Right ventricle myocardium superior (tissue), 1 donor: Measurements from ENCODE around the gene C10orf90. TPM values are rescaled to one million over a fixed set of nuclear protein-coding genes. Genes with fewer than 3 reads are reported as not detected.

Experiments
- ATAC-seq: fragments of 200-7000 bp; cut with Tn5 transposase; one replicate; pipeline ENCODE4 v1.9.1; 2020; ENCODE audit warnings: mild to moderate bottlenecking; ENCODE audit not compliant: poor library complexity
- DNase-seq: peaks from one replicate; pipeline ENCODE4 v3.0.0-alpha.2; 2020
- intact Hi-C: fragments of 100-400 bp; cut with DNase I; formaldehyde crosslinking; loops from one replicate; pipeline ENCODE4 v1.11.2; 2022
- total RNA-seq: library from RNA; stranded (reverse); fragmentation: NEBNext Ultra II Directional; extraction: Animal tissue kit (Norgen Biotek cat#: 25700); gene quantifications from one replicate; pipeline ENCODE4 v1.2.1, GENCODE V29; 2021
- donor health status: DM: no; HTN: yes; CAD: no; lungs with severe emphysema.

C10orf90 gene
- total RNA-seq, 1 donor from 2014 or later = not detected

GRCh38 chr10:126596472-126597016 lies 73.9 kb downstream of the C10orf90 start:
- intact Hi-C loops = no loop called here
- DNase-seq (no peak), ATAC-seq (no peak)

GRCh38 chr10:126595160-126595559 lies 75.3 kb downstream of the C10orf90 start:
- intact Hi-C loops = no loop called here
- DNase-seq = no peak
- no peak for ATAC-seq

- ATAC-seq (no peak), DNase-seq (no peak)
- intact Hi-C loops = no loop called here
Observed at GRCh38 chr10:126593968-126594701, 76.4 kb downstream of the C10orf90 start.

- DNase-seq (no peak), ATAC-seq (no peak)
- intact Hi-C loops = no loop called here
Observed at GRCh38 chr10:126592901-126593300, 77.6 kb downstream of the C10orf90 start.

DNA sequence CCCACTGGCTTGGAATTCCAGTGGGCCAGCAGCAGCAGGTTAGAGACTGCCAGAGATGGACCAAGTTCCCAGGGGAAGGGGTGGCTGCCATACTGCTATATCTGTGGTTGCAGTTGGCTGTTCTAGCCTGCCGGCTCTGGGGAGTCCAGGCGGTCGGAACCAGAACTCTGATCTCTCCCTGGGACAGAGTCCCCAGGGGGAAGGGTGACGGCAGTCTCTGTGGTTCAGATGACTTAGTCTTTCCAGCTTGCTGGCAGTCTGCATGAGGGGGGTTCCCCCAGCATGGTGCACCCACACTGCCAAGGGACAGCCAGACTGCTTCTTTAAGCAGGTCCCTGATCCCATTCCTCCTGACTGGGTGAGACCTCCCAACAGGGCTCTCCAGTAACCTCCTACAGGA lies 82.5 kb downstream of the C10orf90 start:
- intact Hi-C loops = no loop called here
- DNase-seq = no peak
- no peak for ATAC-seq

GRCh38 chr10:126586878-126587277 lies 83.6 kb downstream of the C10orf90 start:
- no peak for ATAC-seq
- intact Hi-C loops = no loop called here
- no peak for DNase-seq

GRCh38 chr10:126586128-126586527 lies 84.4 kb downstream of the C10orf90 start:
- intact Hi-C loops = no loop called here
- ATAC-seq = no peak
- DNase-seq = no peak

DNA sequence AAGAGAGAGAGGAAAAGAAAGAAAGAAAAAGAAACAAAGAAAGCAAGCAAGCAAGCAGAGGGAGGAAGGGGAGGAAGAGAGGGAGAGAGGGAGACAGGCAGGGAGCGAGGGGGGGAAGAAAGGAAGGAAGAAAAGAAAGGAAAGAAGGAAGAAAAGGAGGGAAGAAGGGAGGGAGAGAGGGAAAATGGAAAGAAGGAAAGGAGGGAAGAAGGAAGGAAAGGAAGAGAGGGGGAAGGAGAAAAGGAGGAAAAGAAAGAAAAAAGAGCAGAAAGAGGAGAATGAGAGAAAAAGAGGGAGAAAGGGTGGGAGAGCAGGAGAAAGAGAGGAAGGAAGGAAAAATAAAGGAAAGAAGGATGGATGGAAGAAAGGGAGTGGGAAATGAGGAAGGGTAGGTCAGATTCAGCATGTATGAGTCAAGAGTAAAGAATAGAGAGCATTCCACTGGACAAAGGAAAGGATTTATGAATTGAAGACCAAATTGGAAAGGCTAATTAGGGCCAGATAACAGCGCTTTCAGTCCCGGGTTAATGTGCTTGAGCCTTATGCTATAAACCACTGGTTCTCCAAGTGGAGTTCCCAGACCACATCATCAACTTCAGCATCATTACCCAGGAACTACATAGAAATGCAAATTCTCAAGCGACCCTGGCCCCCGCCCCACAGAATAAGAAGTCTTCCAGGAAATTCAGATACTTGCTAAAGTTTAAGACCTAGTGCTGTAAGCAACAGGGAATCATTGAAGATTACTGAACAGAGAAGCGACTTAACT lies 85.1 kb downstream of the C10orf90 start:
- intact Hi-C loops = no loop called here
- ATAC-seq = no peak
- DNase-seq = no peak

GRCh38 chr10:126584836-126585235 lies 85.7 kb downstream of the C10orf90 start:
- ATAC-seq = no peak
- intact Hi-C loops = no loop called here

GRCh38 chr10:126583552-126584200 lies 86.8 kb downstream of the C10orf90 start:
- intact Hi-C loops = no loop called here
- DNase-seq (no peak), ATAC-seq (no peak)

More at GRCh38 chr10:126584836-126585235, 85.7 kb downstream of the C10orf90 start:
- DNase-seq = no peak

DNA sequence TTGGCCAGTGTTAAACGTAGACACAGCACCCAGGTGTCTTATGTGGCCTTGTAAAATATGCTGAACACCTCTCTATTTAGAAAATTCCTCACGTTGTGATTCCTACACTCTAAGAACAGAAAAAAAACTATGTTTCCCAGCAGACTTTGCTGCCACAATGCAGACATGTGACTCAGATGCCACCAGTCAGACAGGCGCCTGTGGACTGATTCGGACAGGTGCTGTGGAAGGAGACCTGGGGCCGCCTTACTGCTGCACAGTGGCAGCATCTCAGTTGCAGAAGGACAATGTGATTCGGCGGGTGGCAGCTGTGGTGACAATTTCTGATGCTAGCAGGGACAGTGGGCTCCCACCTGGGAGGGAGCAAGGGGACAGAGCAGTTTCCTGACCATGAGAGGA lies 88.8 kb downstream of the C10orf90 start:
- DNase-seq (no peak), ATAC-seq (no peak)
- intact Hi-C loops = no loop called here

DNA sequence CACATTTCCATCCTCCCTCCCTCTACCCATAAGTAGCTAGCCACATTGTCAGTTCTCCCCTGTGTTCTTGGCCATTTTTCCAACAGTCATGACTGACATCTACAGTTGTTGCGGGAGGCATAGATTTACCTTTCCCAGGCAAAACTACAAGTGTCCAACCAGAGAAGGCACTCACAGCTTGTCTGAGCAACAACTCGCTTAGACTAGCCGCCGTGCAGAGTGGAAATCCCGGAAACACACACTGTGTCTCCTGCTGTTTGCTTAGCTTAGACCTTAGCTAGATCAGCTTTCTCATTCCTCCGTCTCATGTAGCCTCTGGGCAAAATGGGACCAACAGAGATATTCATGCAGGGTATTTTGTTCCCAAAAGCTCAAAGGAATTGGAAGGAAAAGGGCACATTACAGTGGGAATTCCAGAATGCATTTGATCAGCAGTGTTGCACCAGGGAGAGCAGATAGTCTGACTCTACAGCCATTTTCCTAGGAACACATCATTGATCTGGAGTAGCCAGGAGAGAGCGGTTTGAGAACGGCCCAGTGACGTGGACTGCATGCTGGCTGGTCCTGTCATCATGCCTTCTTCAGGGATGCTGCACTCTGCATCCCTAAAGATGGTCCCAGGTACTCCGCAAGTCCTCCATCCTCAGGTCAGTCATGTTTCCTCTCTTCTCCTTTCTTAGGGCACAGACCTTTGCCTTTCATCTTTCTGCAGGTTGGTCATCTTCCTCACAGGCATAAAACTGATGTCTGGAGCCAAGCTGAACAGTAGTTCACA lies 89.4 kb downstream of the C10orf90 start:
- ATAC-seq (no peak), DNase-seq (no peak)
- intact Hi-C loops = no loop called here

GRCh38 chr10:126576336-126576735 lies 94.2 kb downstream of the C10orf90 start:
- ATAC-seq (no peak), DNase-seq (no peak)
- intact Hi-C loops = no loop called here

DNA sequence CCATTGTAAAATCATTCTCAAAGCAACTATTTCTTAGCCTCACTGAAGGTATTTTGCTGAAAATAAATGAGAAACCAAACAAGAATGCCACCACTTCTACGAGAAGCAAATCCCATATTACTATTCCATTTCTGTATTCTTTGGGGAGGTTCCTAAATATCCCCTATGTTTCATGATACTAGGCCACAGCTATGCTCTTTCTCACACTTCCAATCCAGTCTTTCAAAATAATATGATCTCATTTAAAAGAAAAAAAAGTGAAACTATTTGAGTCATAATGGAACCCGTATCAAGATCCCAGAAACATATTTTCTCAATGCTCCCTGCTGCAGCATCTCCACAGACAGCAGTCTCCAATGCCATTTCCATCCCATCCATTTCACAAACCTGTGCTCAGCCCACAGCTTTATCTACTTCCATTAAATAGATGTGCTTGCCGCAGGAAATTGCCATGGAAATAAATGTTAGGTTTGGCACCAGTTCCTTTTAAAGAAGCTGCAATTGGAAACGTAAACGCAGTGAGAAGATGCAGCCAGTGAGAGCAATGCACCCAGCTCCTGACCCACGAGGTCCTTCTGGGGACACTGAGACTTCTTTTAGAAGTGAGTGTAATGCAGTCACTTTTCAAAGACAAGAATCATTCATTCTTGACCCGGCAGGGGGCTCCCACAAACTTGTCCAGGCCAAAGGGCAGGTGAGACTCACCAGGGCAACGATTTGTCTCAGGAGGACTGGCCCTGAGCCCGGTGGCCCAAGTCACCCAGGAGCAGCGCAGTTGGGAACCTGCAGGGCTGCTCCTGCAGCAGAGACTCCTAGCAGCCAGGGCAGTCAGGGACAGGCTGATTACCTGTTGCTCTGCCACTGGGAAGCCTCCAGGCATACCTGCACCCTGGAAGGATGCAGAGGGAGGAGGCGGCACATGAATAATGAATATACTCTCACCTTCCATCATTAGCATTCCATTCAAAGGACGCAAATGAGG lies 99.6 kb downstream of the C10orf90 start:
- DNase-seq (no peak), ATAC-seq (no peak)
- intact Hi-C loops = no loop called here

DNA sequence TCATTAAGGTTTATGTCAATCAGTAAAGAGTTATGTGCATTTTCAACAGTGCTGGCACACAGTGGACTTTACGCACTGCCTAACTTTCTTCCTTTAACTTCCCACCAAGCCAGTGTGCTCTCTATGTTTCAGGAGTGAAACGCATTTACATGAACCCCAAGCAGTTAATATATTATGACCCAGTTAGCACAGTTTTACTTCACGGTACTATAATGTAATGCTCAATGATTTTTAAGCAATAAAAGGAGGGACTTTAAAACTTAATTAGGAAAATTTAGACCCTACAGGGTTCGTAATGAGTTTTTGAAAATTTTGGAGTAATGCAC lies 100.3 kb downstream of the C10orf90 start:
- no peak for ATAC-seq
- intact Hi-C loops = no loop called here
- DNase-seq = no peak

DNA sequence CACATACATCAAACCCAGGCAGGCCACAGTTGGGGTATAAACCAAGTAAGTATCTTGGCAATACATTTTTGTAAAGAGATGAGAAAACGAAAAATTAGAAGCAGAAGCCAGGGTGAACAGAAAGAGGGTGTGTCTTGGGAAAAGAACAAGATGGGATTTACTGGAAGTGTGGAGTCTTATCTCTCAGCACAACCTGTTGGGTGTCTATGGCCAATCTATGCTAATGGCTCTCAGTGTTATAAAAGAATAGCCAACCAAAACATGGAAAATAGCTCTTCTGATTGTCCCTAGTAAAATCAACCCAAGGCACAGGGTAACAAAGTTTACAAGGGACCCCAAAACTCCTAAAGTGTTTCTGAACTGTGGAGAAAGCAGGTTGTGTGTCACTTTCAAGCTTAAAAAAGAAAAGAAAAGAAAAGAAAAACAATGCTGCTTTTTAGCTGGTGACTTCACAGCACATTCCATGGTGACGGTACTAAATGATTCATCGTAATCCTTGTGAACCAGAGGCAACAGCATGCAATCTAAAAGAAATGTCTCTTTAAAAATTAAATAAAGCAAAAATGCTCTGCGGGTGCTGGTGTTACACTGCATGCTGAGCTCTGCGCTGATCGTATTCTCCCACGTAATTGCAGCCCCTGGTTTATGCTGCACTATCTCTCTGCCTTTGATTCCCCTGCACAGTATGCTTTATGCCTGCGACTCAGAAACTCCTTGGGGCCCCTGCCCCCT lies 100.8 kb downstream of the C10orf90 start:
- DNase-seq = no peak
- intact Hi-C loops = no loop called here
- no peak for ATAC-seq

- DNase-seq = no peak
- ATAC-seq = no peak
- intact Hi-C loops = no loop called here
Observed at GRCh38 chr10:126568809-126569385, 101.6 kb downstream of the C10orf90 start.
